Measurements from ENCODE around the gene SPRR1A.

Gene SPRR1A

DNA sequence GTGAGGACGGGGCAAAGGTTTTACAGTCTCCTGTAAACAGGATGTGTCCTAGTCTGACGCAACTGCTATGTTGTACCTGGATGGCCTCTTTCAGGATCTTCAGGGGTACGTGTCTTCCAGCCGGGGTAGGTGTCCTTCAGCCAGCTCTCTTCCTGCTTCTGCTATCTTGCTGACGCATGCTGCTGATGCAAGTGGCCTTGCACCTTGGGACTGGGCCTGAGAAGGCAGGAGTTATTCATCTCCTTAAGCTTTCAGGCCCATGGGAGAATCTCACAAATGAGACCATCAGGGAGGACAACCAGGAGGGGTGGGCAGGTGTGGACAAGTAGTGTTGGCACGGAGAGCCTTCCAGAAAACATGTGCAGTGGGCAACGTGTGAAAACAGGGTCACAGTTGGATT is 39.2 kb downstream of the SPRR1A start:
- no peak for DNase-seq (ENCODE audit: low spot score)
- Histone ChIP-seq H3K9ac (ENCODE audit: low read depth, low read length, poor library complexity) (no peak overlapping the region), H3K4me1 (ENCODE audit: control insufficient read depth in 2 of 2, insufficient read depth in 1 of 2, low read depth in 1 of 2, low read length in 2 of 2) (no peaks in the 10 kb centered on the region), H2BK5ac (ENCODE audit: low read length) (no peak overlapping the region), H3K79me1 (ENCODE audit: low read depth, low read length) (no peaks in the 10 kb centered on the region), H2BK15ac (ENCODE audit: low read length) (no peak overlapping the region), H3K18ac (ENCODE audit: low read length) (no peak overlapping the region), H3K4ac (ENCODE audit: low read length) (no peak overlapping the region), H3K14ac (ENCODE audit: low read length) (no peak overlapping the region), H4K91ac (ENCODE audit: low read depth, low read length, poor library complexity) (no peak overlapping the region), H2BK12ac (ENCODE audit: low read length) (no peak overlapping the region), H3K36me3 (replicated peaks in 1 of 2; ENCODE audit: control insufficient read depth in 2 of 2, insufficient read depth in 2 of 2, low read length in 2 of 2) (no peaks in the 10 kb centered on the region), H2AK5ac (ENCODE audit: low read depth, low read length) (no peak overlapping the region), H3K9me3 (replicated peaks in 1 of 2; ENCODE audit: control insufficient read depth in 2 of 2, insufficient read depth in 1 of 2, low read depth in 1 of 2, low read length in 2 of 2) (no peaks in the 10 kb centered on the region), H3K4me3 (ENCODE audit: low read length in 2 of 2) (no peak overlapping the region), H3K27ac (replicated peaks; ENCODE audit: low read length) (no peak overlapping the region), H2BK120ac (ENCODE audit: low read depth, low read length) (no peak overlapping the region), H3K27me3 (ENCODE audit: control insufficient read depth in 3 of 3, insufficient read depth in 3 of 3, low read depth in 1 of 3, low read length in 3 of 3) (no peaks in the 10 kb centered on the region), H3K4me2 (ENCODE audit: insufficient read depth, low read length, poor library complexity, severe bottlenecking) (no peak overlapping the region), H3K23ac (ENCODE audit: low read depth, low read length, poor library complexity) (no peak overlapping the region), H4K8ac (ENCODE audit: low read depth, low read length) (no peak overlapping the region), H2AFZ (ENCODE audit: low read length) (no peak overlapping the region)
- WGBS, 2 donors (ENCODE audit: extremely low coverage in 2 of 2, insufficient read length in 2 of 2, insufficient replicate concordance in 1 of 2): no CpG with 5 or more reads among the region's 7 CpGs

DNA sequence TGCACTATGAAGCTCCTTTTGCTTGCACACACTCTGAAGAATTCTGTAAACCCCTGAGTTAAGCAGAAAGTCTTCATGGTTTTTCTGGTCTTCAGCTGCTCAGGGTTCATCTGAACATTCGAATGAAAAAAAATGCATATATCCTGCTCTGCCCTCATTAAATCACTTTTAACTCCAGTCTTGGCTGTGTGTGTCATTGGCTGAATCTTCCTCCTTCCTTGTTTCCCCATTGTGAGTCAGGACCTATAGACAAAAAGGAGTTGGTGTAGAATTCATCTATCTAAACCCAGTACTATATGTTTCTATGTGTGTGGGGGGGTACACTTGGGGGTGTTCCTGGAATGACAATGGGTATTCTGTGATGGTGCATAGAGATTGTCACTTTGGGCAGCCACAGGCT is 40.5 kb downstream of the SPRR1A start:
- Histone ChIP-seq H3K14ac (ENCODE audit: low read length) (no peak overlapping the region), H3K4ac (ENCODE audit: low read length) (no peak overlapping the region), H2AFZ (ENCODE audit: low read length) (no peak overlapping the region), H3K9ac (ENCODE audit: low read depth, low read length, poor library complexity) (no peak overlapping the region), H4K91ac (ENCODE audit: low read depth, low read length, poor library complexity) (no peak overlapping the region), H3K27ac (replicated peaks; ENCODE audit: low read length) (no peak overlapping the region), H3K18ac (ENCODE audit: low read length) (no peak overlapping the region), H3K4me2 (ENCODE audit: insufficient read depth, low read length, poor library complexity, severe bottlenecking) (no peak overlapping the region), H3K79me1 (ENCODE audit: low read depth, low read length) (no peaks in the 10 kb centered on the region), H3K9me3 (replicated peaks in 1 of 2; ENCODE audit: control insufficient read depth in 2 of 2, insufficient read depth in 1 of 2, low read depth in 1 of 2, low read length in 2 of 2) (no peaks in the 10 kb centered on the region), H3K4me1 (ENCODE audit: control insufficient read depth in 2 of 2, insufficient read depth in 1 of 2, low read depth in 1 of 2, low read length in 2 of 2) (no peaks in the 10 kb centered on the region), H4K8ac (ENCODE audit: low read depth, low read length) (no peak overlapping the region), H2BK12ac (ENCODE audit: low read length) (no peak overlapping the region), H2BK120ac (ENCODE audit: low read depth, low read length) (no peak overlapping the region), H3K27me3 (ENCODE audit: control insufficient read depth in 3 of 3, insufficient read depth in 3 of 3, low read depth in 1 of 3, low read length in 3 of 3) (no peaks in the 10 kb centered on the region), H2BK15ac (ENCODE audit: low read length) (no peak overlapping the region), H3K36me3 (replicated peaks in 1 of 2; ENCODE audit: control insufficient read depth in 2 of 2, insufficient read depth in 2 of 2, low read length in 2 of 2) (no peaks in the 10 kb centered on the region), H2BK5ac (ENCODE audit: low read length) (no peak overlapping the region), H3K4me3 (ENCODE audit: low read length in 2 of 2) (no peak overlapping the region), H2AK5ac (ENCODE audit: low read depth, low read length) (no peak overlapping the region), H3K23ac (ENCODE audit: low read depth, low read length, poor library complexity) (no peak overlapping the region)
- WGBS, 2 donors (ENCODE audit: extremely low coverage in 2 of 2, insufficient read length in 2 of 2, insufficient replicate concordance in 1 of 2): no CpG with 5 or more reads among the region's 1 CpG
- DNase-seq (ENCODE audit: low spot score): no peak

DNA sequence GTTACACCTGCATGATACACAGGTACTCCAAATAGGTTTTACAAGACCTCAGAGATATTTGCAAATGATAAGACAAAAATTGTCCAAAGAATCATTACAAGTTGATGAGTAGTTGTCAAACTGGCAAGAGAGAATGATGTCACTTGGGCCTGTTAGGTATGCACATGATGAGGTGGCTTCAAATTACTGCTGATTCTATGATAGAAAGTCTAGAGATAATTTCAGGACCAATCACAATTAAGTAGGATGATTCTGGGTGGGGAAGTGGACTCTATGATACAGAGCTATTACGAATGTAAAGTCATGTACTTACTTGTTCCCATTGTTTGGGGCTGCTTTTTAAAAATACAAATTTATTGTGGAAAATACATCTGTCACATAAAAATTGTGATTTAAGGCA is 41.9 kb downstream of the SPRR1A start:
- no peaks in the 10 kb centered on the region for H3K79me1 ChIP-seq (ENCODE audit: low read depth, low read length)
- H3K23ac ChIP-seq (ENCODE audit: low read depth, low read length, poor library complexity): no peak overlapping the region
- H3K18ac ChIP-seq (ENCODE audit: low read length): no peak overlapping the region
- no peak overlapping the region for H3K4ac ChIP-seq (ENCODE audit: low read length)
- H3K4me2 ChIP-seq (ENCODE audit: insufficient read depth, low read length, poor library complexity, severe bottlenecking): no peak overlapping the region
- WGBS, 2 donors (ENCODE audit: extremely low coverage in 2 of 2, insufficient read length in 2 of 2, insufficient replicate concordance in 1 of 2): no CpG with 5 or more reads among the region's 1 CpG
- no peaks in the 10 kb centered on the region for H3K9me3 ChIP-seq (replicated peaks in 1 of 2; ENCODE audit: control insufficient read depth in 2 of 2, insufficient read depth in 1 of 2, low read depth in 1 of 2, low read length in 2 of 2)
- H4K91ac ChIP-seq (ENCODE audit: low read depth, low read length, poor library complexity): no peak overlapping the region
- H3K9ac ChIP-seq (ENCODE audit: low read depth, low read length, poor library complexity): no peak overlapping the region
- no peak overlapping the region for H2BK12ac ChIP-seq (ENCODE audit: low read length)
- no peak overlapping the region for H2BK5ac ChIP-seq (ENCODE audit: low read length)
- no peaks in the 10 kb centered on the region for H3K27me3 ChIP-seq (ENCODE audit: control insufficient read depth in 3 of 3, insufficient read depth in 3 of 3, low read depth in 1 of 3, low read length in 3 of 3)
- no peak for DNase-seq (ENCODE audit: low spot score)
- no peak overlapping the region for H3K14ac ChIP-seq (ENCODE audit: low read length)
- no peak overlapping the region for H3K27ac ChIP-seq (replicated peaks; ENCODE audit: low read length)
- H2AFZ ChIP-seq (ENCODE audit: low read length): no peak overlapping the region
- no peaks in the 10 kb centered on the region for H3K4me1 ChIP-seq (ENCODE audit: control insufficient read depth in 2 of 2, insufficient read depth in 1 of 2, low read depth in 1 of 2, low read length in 2 of 2)
- no peak overlapping the region for H2AK5ac ChIP-seq (ENCODE audit: low read depth, low read length)
- no peak overlapping the region for H2BK120ac ChIP-seq (ENCODE audit: low read depth, low read length)
- H3K4me3 ChIP-seq (ENCODE audit: low read length in 2 of 2): no peak overlapping the region
- no peak overlapping the region for H2BK15ac ChIP-seq (ENCODE audit: low read length)
- no peak overlapping the region for H4K8ac ChIP-seq (ENCODE audit: low read depth, low read length)
- H3K36me3 ChIP-seq (replicated peaks in 1 of 2; ENCODE audit: control insufficient read depth in 2 of 2, insufficient read depth in 2 of 2, low read length in 2 of 2): no peaks in the 10 kb centered on the region

DNA sequence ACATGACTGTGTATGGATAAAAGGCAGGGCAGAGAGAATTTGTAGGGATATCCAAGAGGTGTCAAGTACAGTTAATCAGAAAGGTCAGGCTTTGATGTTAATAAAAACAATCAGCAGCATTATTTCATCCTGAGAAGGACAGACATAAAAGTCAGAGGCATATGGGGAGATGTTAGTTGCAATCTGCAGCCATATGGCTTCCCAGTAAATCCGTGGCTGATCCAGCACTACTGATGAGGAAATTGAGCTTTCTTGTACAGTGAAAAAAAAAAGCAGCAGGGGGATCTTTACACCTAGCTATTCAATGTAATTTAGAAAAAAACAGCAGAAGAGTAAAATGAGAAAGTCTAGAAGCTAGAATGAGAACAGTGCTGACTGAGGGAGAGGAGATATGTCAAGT is 44.9 kb downstream of the SPRR1A start:
- Histone ChIP-seq H3K79me1 (ENCODE audit: low read depth, low read length) (no peaks in the 10 kb centered on the region), H3K23ac (ENCODE audit: low read depth, low read length, poor library complexity) (no peak overlapping the region), H2BK12ac (ENCODE audit: low read length) (no peak overlapping the region), H3K9ac (ENCODE audit: low read depth, low read length, poor library complexity) (no peak overlapping the region), H2BK15ac (ENCODE audit: low read length) (no peak overlapping the region), H4K8ac (ENCODE audit: low read depth, low read length) (no peak overlapping the region), H2AFZ (ENCODE audit: low read length) (no peak overlapping the region), H3K4me1 (ENCODE audit: control insufficient read depth in 2 of 2, insufficient read depth in 1 of 2, low read depth in 1 of 2, low read length in 2 of 2) (peaks cover 0 to 2% of the 10 kb centered on the region in 2 donors), H2BK5ac (ENCODE audit: low read length) (no peak overlapping the region), H3K14ac (ENCODE audit: low read length) (no peak overlapping the region), H3K36me3 (replicated peaks in 1 of 2; ENCODE audit: control insufficient read depth in 2 of 2, insufficient read depth in 2 of 2, low read length in 2 of 2) (no peaks in the 10 kb centered on the region), H2BK120ac (ENCODE audit: low read depth, low read length) (no peak overlapping the region), H3K9me3 (replicated peaks in 1 of 2; ENCODE audit: control insufficient read depth in 2 of 2, insufficient read depth in 1 of 2, low read depth in 1 of 2, low read length in 2 of 2) (no peaks in the 10 kb centered on the region), H3K27ac (replicated peaks; ENCODE audit: low read length) (no peak overlapping the region), H3K18ac (ENCODE audit: low read length) (no peak overlapping the region), H3K4me3 (ENCODE audit: low read length in 2 of 2) (no peak overlapping the region), H4K91ac (ENCODE audit: low read depth, low read length, poor library complexity) (no peak overlapping the region), H3K4me2 (ENCODE audit: insufficient read depth, low read length, poor library complexity, severe bottlenecking) (no peak overlapping the region), H2AK5ac (ENCODE audit: low read depth, low read length) (no peak overlapping the region), H3K27me3 (ENCODE audit: control insufficient read depth in 3 of 3, insufficient read depth in 3 of 3, low read depth in 1 of 3, low read length in 3 of 3) (no peaks in the 10 kb centered on the region), H3K4ac (ENCODE audit: low read length) (no peak overlapping the region)
- no CpG with 5 or more reads among the region's 1 CpG for WGBS, 2 donors (ENCODE audit: extremely low coverage in 2 of 2, insufficient read length in 2 of 2, insufficient replicate concordance in 1 of 2)
- DNase-seq (ENCODE audit: low spot score): no peak
